ENCODE data around the gene CGNL1. TPM values are rescaled to one million over a fixed set of nuclear protein-coding genes. Genes with fewer than 3 reads are reported as not detected.
A peak's percentile ranks its signal among the peaks of the same experiment; 100 is the strongest.

Gene CGNL1
- total RNA-seq, 1 donor from 2014 or later: 31.9 TPM

- intact Hi-C loops (cut with micrococcal nuclease): no loop called here
- Histone ChIP-seq H3K27me3 (ENCODE audit: low read depth) (no peaks in the 10 kb centered on the region), H3K4me3 (no peak overlapping the region), H3K4me1 (peaks cover 38% of the 10 kb centered on the region), H3K27ac (replicated peaks) (peak overlapping the region; percentile 60), H3K36me3 (no peaks in the 10 kb centered on the region), H3K9me3 (replicated peaks) (no peaks in the 10 kb centered on the region)
- no peak for TF ChIP-seq CTCF (IDR thresholded peaks at IDR 0.05; ENCODE audit: borderline replicate concordance)
- no peak for DNase-seq
These were observed 120.3 kb downstream of the CGNL1 start for GRCh38 chr15:57496594-57496945.

GRCh38 chr15:57496946-57497869 is 120.9 kb downstream of the CGNL1 start:
- no peak for DNase-seq
- Histone ChIP-seq H3K36me3 (no peaks in the 10 kb centered on the region), H3K4me1 (peaks cover 40% of the 10 kb centered on the region), H3K27me3 (ENCODE audit: low read depth) (no peaks in the 10 kb centered on the region), H3K4me3 (no peak overlapping the region), H3K9me3 (replicated peaks) (no peaks in the 10 kb centered on the region), H3K27ac (replicated peaks) (peak overlapping the region; percentile 60)
- intact Hi-C loops (cut with micrococcal nuclease): no loop called here
- no peak for TF ChIP-seq CTCF (IDR thresholded peaks at IDR 0.05; ENCODE audit: borderline replicate concordance)

- no peak for TF ChIP-seq CTCF (IDR thresholded peaks at IDR 0.05; ENCODE audit: borderline replicate concordance)
- H3K27ac ChIP-seq (replicated peaks): no peak overlapping the region
- no peaks in the 10 kb centered on the region for H3K36me3 ChIP-seq
These were observed 124.0 kb downstream of the CGNL1 start for GRCh38 chr15:57500256-57500655.

GRCh38 chr15:57500979-57501576 is 124.8 kb downstream of the CGNL1 start:
- Histone ChIP-seq H3K4me1 (peaks cover 40% of the 10 kb centered on the region), H3K36me3 (no peaks in the 10 kb centered on the region), H3K27ac (replicated peaks) (peak overlapping the region; percentile 3), H3K4me3 (no peak overlapping the region), H3K9me3 (replicated peaks) (no peaks in the 10 kb centered on the region), H3K27me3 (ENCODE audit: low read depth) (no peaks in the 10 kb centered on the region)
- DNase-seq: no peak
- intact Hi-C loops (cut with micrococcal nuclease): no loop called here
- no peak for TF ChIP-seq CTCF (IDR thresholded peaks at IDR 0.05; ENCODE audit: borderline replicate concordance)

More at GRCh38 chr15:57500256-57500655, 124.0 kb downstream of the CGNL1 start:
- no peak overlapping the region for H3K4me3 ChIP-seq
- H3K9me3 ChIP-seq (replicated peaks): no peaks in the 10 kb centered on the region
- no peaks in the 10 kb centered on the region for H3K27me3 ChIP-seq (ENCODE audit: low read depth)
- DNase-seq: no peak
- H3K4me1 ChIP-seq: peaks cover 40% of the 10 kb centered on the region
- intact Hi-C loops (cut with micrococcal nuclease): no loop called here

GRCh38 chr15:57502116-57502515 is 125.8 kb downstream of the CGNL1 start:
- intact Hi-C loops (cut with micrococcal nuclease): no loop called here
- no peaks in the 10 kb centered on the region for H3K9me3 ChIP-seq (replicated peaks)
- no peak for TF ChIP-seq CTCF (IDR thresholded peaks at IDR 0.05; ENCODE audit: borderline replicate concordance)
- no peaks in the 10 kb centered on the region for H3K27me3 ChIP-seq (ENCODE audit: low read depth)
- no peak overlapping the region for H3K4me3 ChIP-seq
- H3K36me3 ChIP-seq: no peaks in the 10 kb centered on the region
- peaks cover 39% of the 10 kb centered on the region for H3K4me1 ChIP-seq
- H3K27ac ChIP-seq (replicated peaks): peak overlapping the region; percentile 3
- DNase-seq: no peak
